Stimulated activated CD4-positive, alpha-beta T cell treated with anti-CD3 and anti-CD28 coated beads, Interleukin-2, amount 100 ng/mL, for 48 hours (primary cell): ENCODE data around the gene TNS3.

ENCODE experiments used
- DNase-seq, 2 donors: peaks; one replicate each; pipeline ENCODE4 v3.0.0-alpha.2; 2020

Gene TNS3

GRCh38 chr7:47400001-47400400 lies 181.9 kb downstream of the TNS3 start:
- DNase-seq, result no peak

GRCh38 chr7:47394751-47395252 lies 187.1 kb downstream of the TNS3 start:
- no peak for DNase-seq

- DNase-seq, result no peak
Observed at GRCh38 chr7:47394216-47394615, 187.7 kb downstream of the TNS3 start.

GRCh38 chr7:47393406-47393805 lies 188.5 kb downstream of the TNS3 start:
- no peak for DNase-seq

GRCh38 chr7:47392241-47392759 lies 189.6 kb downstream of the TNS3 start:
- no peak for DNase-seq

- DNase-seq, result no peak
Observed at GRCh38 chr7:47391726-47392125, 190.2 kb downstream of the TNS3 start.

- no peak for DNase-seq
Observed at GRCh38 chr7:47390914-47391313, 191.0 kb downstream of the TNS3 start.

- DNase-seq, result no peak
Observed at GRCh38 chr7:47389923-47390630, 191.8 kb downstream of the TNS3 start.

- DNase-seq, result no peak
Observed at GRCh38 chr7:47389171-47389922, 192.6 kb downstream of the TNS3 start.

GRCh38 chr7:47387506-47387905 lies 194.4 kb downstream of the TNS3 start:
- no peak for DNase-seq

GRCh38 chr7:47386273-47386835 lies 195.6 kb downstream of the TNS3 start:
- DNase-seq, result no peak

GRCh38 chr7:47385536-47386125 lies 196.3 kb downstream of the TNS3 start:
- no peak for DNase-seq

- no peak for DNase-seq
Observed at GRCh38 chr7:47384755-47385535, 197.0 kb downstream of the TNS3 start.

GRCh38 chr7:47383696-47384445 lies 198.0 kb downstream of the TNS3 start:
- no peak for DNase-seq

GRCh38 chr7:47383072-47383471 lies 198.8 kb downstream of the TNS3 start:
- DNase-seq, result no peak

- DNase-seq, result no peak
Observed at GRCh38 chr7:47382200-47382599, 199.7 kb downstream of the TNS3 start.

- no peak for DNase-seq
Observed at GRCh38 chr7:47381134-47381495, 200.8 kb downstream of the TNS3 start.

GRCh38 chr7:47380325-47381133 lies 201.4 kb downstream of the TNS3 start:
- DNase-seq, result no peak

GRCh38 chr7:47379629-47380324 lies 202.1 kb downstream of the TNS3 start:
- DNase-seq, result no peak

- no peak for DNase-seq
Observed at GRCh38 chr7:47378728-47379395, 203.0 kb downstream of the TNS3 start.
